Measurements from ENCODE around the gene SMARCA4. TPM values are rescaled to one million over a fixed set of nuclear protein-coding genes. Genes with fewer than 3 reads are reported as not detected.
A peak's percentile ranks its signal among the peaks of the same experiment; 100 is the strongest.

Gene SMARCA4
- total RNA-seq, 1 donor from 2014 or later = 93.2 TPM

GRCh38 chr19:11038511-11038910 lies 77.7 kb downstream of the SMARCA4 start:
- no peak for ATAC-seq

GRCh38 chr19:11041194-11041593 lies 80.4 kb downstream of the SMARCA4 start:
- no peak for ATAC-seq

- ATAC-seq = peak; percentile 88
These were observed 81.3 kb downstream of the SMARCA4 start for GRCh38 chr19:11041966-11042627.

DNA sequence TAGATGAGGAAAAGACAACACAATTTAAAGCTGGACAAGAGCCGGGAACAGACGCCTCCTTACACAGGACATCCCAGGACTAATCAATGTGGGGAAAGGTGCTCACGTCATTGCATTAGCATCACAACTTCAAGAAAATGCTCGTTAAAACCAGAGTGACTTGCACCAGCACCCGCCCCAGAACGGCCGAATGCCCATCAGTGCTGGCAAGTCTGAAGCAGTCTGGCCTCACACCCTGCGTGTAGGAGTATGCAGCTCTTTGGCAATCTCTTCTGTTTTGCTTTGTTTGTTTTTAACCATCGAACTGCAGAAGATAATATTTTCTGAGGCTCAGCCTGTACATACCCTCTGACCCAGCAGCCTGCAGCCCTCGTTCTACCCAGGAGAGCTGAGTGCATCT lies 83.6 kb downstream of the SMARCA4 start:
- ATAC-seq = no peak

- no peak for ATAC-seq
These were observed 84.7 kb downstream of the SMARCA4 start for GRCh38 chr19:11045536-11045935.

DNA sequence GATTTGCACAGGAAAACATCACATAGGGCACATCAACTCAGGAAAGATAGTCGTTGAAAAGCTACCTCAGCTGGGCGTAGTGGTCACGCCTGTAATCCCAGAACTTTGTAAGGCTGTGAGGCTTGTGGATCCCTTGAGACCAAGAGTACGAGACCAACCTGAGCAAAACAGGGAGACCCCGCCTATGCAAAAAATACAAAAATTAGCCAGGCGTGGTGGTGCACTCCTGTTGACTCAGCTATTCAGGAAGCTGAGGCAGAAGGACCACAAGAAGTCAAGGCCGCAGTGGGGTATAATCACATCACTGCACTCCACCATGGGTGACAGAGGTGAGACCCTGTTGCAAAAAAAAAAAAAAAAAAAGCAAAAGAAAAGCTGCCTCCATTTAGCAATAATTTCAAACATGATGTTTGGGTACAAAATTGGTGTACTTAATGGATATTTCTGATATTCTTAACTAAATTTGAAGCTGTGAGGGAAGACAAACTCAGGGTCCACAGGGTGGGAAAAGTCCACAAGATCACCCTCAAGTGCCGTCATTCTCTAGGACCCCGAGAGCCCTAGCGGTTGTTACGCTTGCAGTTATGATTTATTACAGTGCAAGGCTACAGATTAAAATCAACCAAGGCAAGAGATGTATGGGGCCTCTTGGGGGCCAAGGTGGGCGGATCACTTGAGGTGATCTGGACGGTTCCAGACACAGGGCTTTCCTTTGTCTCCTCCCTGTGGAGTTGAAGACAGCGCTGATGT lies 86.0 kb downstream of the SMARCA4 start:
- ATAC-seq = no peak

- ATAC-seq = no peak
These were observed 87.0 kb downstream of the SMARCA4 start for GRCh38 chr19:11047866-11048265.

DNA sequence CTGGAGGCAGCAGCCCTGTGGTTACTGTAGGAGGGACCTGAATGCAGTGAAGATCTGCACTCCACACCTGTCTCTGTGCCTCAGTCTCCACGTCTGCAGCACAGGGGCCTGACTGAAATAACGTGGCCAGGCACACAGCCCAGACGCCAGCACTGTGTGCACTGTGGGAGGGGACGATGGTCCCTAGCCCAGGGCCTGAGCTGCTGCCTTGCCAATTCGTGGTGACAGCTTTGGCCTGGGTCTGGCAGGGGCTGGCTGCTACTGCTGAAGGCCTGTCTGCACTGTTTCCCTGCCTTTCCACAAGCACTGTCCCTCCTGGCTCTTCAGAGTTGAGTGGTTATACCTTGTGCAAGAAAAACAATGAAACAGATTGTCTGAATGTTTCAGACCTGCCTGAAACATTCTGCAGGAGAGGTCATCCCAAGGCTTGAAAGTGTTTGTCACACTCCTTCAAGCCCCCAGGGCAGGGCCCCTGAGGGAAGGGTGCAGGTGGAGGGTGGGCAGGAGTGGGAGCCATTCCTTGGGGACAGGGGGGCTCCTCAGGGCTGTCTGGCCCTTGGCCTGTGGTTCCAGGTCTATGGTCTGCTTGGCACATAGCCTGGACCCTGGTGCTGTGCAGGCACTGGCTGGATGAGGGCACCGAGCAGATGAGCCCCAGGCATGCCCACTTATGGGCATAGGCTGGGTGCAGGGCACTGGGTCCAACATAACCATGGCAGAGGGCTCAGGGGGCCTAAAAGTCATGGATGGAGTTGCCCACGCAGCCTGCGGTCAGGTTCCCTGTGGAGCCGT lies 89.7 kb downstream of the SMARCA4 start:
- no peak for ATAC-seq

GRCh38 chr19:11053817-11054195 lies 93.0 kb downstream of the SMARCA4 start:
- ATAC-seq = no peak

DNA sequence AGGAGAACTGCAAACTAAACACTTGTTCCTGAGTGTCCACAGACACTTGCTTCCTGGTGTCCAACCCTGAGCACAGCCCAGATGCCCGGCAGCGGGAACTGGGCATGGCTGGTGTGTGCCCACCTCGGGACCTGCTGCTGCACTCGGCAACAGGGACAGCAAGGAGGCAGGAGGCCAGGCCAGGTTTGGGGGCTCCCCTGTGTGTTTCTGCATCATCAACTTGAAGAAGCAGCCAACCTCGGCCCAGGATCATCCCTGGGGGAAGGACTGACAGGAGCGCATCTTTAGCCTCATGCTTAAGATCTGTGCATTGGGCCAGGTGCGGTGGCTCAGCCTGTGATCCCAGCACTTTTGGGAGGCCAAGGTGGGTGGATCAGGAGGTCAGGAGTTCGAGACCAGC lies 93.4 kb downstream of the SMARCA4 start:
- no peak for ATAC-seq

DNA sequence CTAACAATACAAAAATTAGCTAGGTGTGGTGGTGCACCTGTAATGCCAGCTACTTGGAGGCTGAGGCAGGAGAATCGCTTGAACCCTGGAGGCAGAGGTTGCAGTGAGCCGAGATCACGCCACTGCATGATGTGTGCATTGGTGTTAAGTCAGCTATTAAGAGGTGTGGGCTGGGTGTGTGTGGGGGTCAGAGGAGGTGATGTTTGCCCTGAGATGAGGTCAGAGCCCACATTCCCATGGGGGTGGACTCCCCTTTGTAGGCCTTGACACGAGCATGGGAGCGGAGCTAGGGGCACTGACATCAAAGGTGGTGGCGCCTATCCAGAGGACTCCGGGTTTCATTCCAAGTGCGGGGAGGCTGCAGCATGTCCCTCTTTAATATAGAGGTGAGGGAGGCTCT lies 93.8 kb downstream of the SMARCA4 start:
- ATAC-seq = no peak

GRCh38 chr19:11058246-11059030 lies 97.6 kb downstream of the SMARCA4 start:
- no peak for ATAC-seq

DNA sequence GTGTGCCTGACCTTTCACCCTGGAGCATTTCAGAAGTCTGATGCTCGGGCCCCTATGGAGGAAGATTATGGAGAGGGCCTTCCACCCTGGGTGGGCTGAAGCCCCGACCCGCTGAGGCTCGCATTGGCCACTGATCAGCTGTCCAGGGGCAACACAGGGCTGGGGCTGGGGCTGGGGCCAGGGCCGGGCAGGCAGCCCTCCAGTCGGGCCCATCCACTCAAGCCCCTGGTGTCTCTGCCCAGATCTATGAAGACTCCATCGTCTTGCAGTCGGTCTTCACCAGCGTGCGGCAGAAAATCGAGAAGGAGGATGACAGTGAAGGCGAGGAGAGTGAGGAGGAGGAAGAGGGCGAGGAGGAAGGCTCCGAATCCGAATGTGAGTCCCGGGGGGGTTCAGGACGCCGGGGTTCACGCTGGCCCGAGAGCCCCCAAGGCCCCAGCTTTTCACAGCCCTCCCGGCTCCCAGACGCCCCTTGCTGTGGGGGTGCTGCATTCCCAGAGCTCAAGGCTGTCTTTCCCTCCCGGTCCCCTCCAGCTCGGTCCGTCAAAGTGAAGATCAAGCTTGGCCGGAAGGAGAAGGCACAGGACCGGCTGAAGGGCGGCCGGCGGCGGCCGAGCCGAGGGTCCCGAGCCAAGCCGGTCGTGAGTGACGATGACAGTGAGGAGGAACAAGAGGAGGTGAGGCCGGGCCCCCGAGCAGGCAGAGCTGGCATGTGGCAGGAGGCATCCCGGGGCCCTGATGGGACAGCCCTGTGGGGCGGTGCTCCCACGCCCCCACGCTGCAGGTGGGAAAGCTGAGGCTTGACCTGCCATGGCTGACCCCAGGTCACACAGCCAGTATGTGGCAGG lies 98.9 kb downstream of the SMARCA4 start:
- ATAC-seq = peak; percentile 5

GRCh38 chr19:11061952-11062351 lies 101.1 kb downstream of the SMARCA4 start:
- ATAC-seq = no peak

- ATAC-seq = no peak
These were observed 102.6 kb downstream of the SMARCA4 start for GRCh38 chr19:11063434-11063833.

- ATAC-seq = peak; percentile 66
These were observed 104.0 kb downstream of the SMARCA4 start for GRCh38 chr19:11064831-11065303.

DNA sequence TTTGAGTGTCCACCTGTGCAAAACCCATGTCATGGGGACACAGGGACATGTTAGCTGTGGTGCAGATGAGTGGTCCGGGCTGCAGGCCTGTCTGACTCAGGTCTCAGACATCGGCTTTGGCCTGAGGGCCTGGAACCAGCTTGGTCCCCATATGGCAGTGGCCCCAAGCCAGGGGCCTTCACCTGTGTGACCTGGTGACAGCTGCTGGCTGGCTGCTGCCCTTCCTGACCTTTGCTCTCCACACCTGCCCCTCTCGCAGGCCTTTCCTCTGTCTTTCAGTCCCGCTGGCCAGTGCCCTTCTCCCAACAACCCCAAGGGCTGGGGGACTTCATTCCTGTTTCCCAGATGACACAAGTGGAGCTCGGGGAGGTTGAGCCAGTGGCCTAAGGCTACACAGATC lies 105.5 kb downstream of the SMARCA4 start:
- ATAC-seq = no peak

- ATAC-seq = peak; percentile 40
These were observed 106.7 kb downstream of the SMARCA4 start for GRCh38 chr19:11067356-11068113.

DNA sequence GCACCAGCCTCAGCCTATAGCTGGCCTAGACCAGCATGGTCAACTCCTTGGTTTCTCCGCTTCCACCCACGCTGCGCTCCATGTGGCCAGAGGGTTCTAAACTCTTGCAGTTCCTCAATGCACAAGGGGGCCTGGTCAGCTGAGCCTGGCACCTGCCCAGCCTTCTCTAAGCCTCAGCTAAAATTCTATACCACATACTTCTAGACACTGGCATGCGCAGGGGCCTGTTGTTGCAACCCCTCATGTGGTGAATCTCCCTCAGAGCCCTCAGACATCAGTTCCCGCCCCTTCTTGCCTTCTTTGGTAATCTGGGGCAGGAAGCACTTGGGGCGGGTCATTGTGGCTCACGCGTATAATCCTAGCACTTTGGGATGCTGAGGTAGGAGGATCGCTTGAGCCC lies 108.7 kb downstream of the SMARCA4 start:
- no peak for ATAC-seq

DNA sequence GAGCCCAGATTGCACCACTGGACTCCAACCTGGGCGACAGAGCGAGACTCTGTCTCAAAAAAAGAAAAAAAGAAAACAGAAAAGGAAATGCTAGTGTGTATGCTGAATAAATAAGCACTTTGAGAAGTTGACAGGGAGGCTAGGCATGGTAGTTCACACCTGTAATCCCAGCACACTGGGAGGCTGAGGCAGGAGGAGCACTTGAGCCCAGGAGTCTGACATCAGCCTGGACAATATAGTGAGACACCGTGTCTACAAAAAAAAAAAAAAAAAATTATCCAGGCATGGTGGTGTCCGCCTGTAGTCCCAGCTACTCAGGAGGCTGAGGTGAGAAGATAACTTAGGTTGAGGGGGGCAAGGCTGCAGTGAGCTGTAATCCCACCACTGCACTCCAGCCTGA lies 109.3 kb downstream of the SMARCA4 start:
- no peak for ATAC-seq

GRCh38 chr19:11073568-11073967 lies 112.7 kb downstream of the SMARCA4 start:
- ATAC-seq = no peak

All from esophagus mucosa (tissue), 1 donor.